Measurements from ENCODE around the gene CCNG2. TPM values are rescaled to one million over a fixed set of nuclear protein-coding genes. Genes with fewer than 3 reads are reported as not detected.

Gene CCNG2
- total and polyA plus RNA-seq, 10 of the 15 experiments (the other 5 are each of a cell fraction or from before 2014, with no cell fraction given): 1.9 to 70.6 (median 5.9) TPM

DNA sequence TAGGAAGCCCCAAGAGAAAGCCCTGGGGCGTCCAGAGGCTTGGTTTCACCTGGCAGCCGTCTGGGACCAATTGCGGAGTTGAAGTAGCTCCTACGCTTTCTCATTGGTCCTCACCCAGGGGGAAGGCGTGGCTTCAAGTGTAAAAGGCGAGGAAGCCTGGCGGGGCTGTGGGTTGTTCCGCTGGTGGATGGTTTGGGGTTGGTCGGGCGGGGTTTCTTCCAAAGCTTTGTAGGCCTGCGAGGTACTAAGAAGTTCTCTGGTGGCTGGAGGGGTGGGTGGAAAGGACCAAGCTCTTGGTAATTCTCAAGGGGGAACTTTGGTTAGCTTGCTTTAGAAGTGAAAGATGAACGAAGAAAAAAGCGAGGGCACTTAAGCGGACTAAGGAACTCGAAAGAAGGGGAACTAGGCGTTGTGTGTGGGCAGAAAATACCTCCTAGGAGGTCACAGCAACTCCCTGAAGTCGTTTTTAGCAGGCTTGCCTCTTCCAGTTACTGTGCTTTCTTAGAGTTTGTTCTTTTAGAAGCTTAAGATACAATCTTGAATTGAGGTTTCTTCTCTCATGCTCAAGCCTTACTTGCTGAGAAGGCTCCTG is 36.6 kb downstream of the CCNG2 start:
- in situ Hi-C loops (cut with MboI): no loop called here
- intact Hi-C loops (cut with micrococcal nuclease; ENCODE audit: unreplicated experiment): loop anchor here (2.0 kb wide), 1 partner anchor 37 kb away; the partner anchor contains the start of gene CCNG2
- Histone ChIP-seq H4K20me1 (ENCODE audit: control insufficient read depth, insufficient read depth) (no peaks in the 10 kb centered on the region), H2AFZ (ENCODE audit: control insufficient read depth, low read depth, low read length) (peak overlapping the region; percentile 83), H3K4me1 (ENCODE audit: control insufficient read depth, insufficient read depth, low read length) (peaks cover 37% of the 10 kb centered on the region), H3K9me3 (replicated peaks; ENCODE audit: control insufficient read depth, insufficient read depth, low read length) (no peaks in the 10 kb centered on the region), H3K36me3 (ENCODE audit: control insufficient read depth in 2 of 2, insufficient read depth in 2 of 2, low read length in 1 of 2) (no peaks in the 10 kb centered on the region), H3K9ac (ENCODE audit: control insufficient read depth, insufficient read depth, low read length) (peak overlapping the region; percentile 69), H3K27me3 (replicated peaks in 1 of 2; ENCODE audit: control insufficient read depth in 2 of 2, insufficient read depth in 2 of 2, low read length in 1 of 2) (no peaks in the 10 kb centered on the region), H3K79me2 (ENCODE audit: control insufficient read depth, insufficient read depth, low read length) (no peaks in the 10 kb centered on the region), H3K4me2 (ENCODE audit: control insufficient read depth, insufficient read depth) (peak overlapping the region; percentile 87), H3K27ac (ENCODE audit: control insufficient read depth, insufficient read depth) (peak overlapping the region; percentile 90), H3K4me3 (peak overlapping the region; percentile 32; the same call in 1 of the 2 replicates)
- FAIRE-seq: peak; percentile 78
- SMC1A ChIA-PET (ENCODE audit: uncharacterized antibody, unreplicated experiment): interaction anchor here (0.6 to 12.8 kb wide), 24 partner anchors 10 to 415 kb away, joined by 3 to 177 read pairs (median 6); partner anchors contain the start of genes CCNG2 and CCNI
- POLR2A ChIA-PET: interaction anchor here (0.6 to 2.1 kb wide), 21 partner anchors 9 to 253 kb away, joined by 3 to 47 read pairs (median 4); partner anchors contain the start of genes CCNG2 and CCNI
- RAD21 ChIA-PET (ENCODE audit: unreplicated experiment): interaction anchor here (0.6 to 4.2 kb wide), 24 partner anchors 10 to 245 kb away, joined by 3 to 54 read pairs (median 5); partner anchors contain the start of gene CCNG2
- WGBS (ENCODE audit: insufficient coverage, insufficient replicate concordance, low lambda C conversion rate, missing lambda C conversion rate): 0% methylated on average over 17 of the region's 17 CpGs
- peak; percentile 96 for ATAC-seq
- CTCF ChIA-PET: interaction anchor here (0.6 to 16.8 kb wide), 18 partner anchors 10 to 231 kb away, joined by 3 to 535 read pairs (median 4); no protein-coding TSS in a partner anchor
- peak; percentile 69 for DNase-seq (ENCODE audit: low read depth, low spot score)
- TSS peak; percentile 66 for BruUV-seq (replicated peaks)
- peak; percentile 52; the same call in 1 of the 2 replicates for TF ChIP-seq POLR2AphosphoS2 (IDR thresholded peaks at IDR 0.05; ENCODE audit: low read depth, low read length)
- TF ChIP-seq RELA (IDR thresholded peaks at IDR 0.05; ENCODE audit: borderline replicate concordance, partially characterized antibody): no peak
- TF ChIP-seq RAD51 (IDR thresholded peaks at IDR 0.05): no peak
- TF ChIP-seq CHD4 (IDR thresholded peaks at IDR 0.05): no peak
- peak; percentile 37 for TF ChIP-seq NR2F1 (conservative IDR thresholded peaks at IDR 0.05)
- no peak for TF ChIP-seq NR2C2 (IDR thresholded peaks at IDR 0.05; ENCODE audit: borderline replicate concordance, control insufficient read depth, insufficient read length, low read depth)
- TF ChIP-seq, protein P1, sequence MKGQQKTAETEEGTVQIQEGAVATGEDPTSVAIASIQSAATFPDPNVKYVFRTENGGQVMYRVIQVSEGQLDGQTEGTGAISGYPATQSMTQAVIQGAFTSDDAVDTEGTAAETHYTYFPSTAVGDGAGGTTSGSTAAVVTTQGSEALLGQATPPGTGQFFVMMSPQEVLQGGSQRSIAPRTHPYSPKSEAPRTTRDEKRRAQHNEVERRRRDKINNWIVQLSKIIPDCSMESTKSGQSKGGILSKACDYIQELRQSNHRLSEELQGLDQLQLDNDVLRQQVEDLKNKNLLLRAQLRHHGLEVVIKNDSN (IDR thresholded peaks at IDR 0.05; ENCODE audit: borderline replicate concordance, extremely low read length, insufficient read depth, low read depth, low read length): no peak
- no peak for TF ChIP-seq SMAD1 (IDR thresholded peaks at IDR 0.05; ENCODE audit: low read depth, partially characterized antibody)
- TF ChIP-seq RAD21 (IDR thresholded peaks at IDR 0.05; ENCODE audit: insufficient read depth, low read depth, low read length): no peak
- TF ChIP-seq POLR2AphosphoS5 (IDR thresholded peaks at IDR 0.05; ENCODE audit: low read length): peak; percentile 72
- TF ChIP-seq ZNF622 (IDR thresholded peaks at IDR 0.05): no peak
- peak; percentile 46 for TF ChIP-seq PBX3 (IDR thresholded peaks at IDR 0.05; ENCODE audit: insufficient replicate concordance, low read depth, low read length)
- TF ChIP-seq, protein P2, sequence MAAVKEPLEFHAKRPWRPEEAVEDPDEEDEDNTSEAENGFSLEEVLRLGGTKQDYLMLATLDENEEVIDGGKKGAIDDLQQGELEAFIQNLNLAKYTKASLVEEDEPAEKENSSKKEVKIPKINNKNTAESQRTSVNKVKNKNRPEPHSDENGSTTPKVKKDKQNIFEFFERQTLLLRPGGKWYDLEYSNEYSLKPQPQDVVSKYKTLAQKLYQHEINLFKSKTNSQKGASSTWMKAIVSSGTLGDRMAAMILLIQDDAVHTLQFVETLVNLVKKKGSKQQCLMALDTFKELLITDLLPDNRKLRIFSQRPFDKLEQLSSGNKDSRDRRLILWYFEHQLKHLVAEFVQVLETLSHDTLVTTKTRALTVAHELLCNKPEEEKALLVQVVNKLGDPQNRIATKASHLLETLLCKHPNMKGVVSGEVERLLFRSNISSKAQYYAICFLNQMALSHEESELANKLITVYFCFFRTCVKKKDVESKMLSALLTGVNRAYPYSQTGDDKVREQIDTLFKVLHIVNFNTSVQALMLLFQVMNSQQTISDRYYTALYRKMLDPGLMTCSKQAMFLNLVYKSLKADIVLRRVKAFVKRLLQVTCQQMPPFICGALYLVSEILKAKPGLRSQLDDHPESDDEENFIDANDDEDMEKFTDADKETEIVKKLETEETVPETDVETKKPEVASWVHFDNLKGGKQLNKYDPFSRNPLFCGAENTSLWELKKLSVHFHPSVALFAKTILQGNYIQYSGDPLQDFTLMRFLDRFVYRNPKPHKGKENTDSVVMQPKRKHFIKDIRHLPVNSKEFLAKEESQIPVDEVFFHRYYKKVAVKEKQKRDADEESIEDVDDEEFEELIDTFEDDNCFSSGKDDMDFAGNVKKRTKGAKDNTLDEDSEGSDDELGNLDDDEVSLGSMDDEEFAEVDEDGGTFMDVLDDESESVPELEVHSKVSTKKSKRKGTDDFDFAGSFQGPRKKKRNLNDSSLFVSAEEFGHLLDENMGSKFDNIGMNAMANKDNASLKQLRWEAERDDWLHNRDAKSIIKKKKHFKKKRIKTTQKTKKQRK (IDR thresholded peaks at IDR 0.05; ENCODE audit: low read depth, low read length): no peak
- peak; percentile 34; the same call in 1 of the 2 replicates for TF ChIP-seq IRF4 (IDR thresholded peaks at IDR 0.05; ENCODE audit: low read depth, low read length)
- 0 out of 2 replicates have a peak, but pooled peaks have one; percentile 44 for TF ChIP-seq WRNIP1 (IDR thresholded peaks at IDR 0.05; ENCODE audit: borderline replicate concordance, low read depth, low read length)
- peak in 1 of 2 experiments; percentile 25; a peak in 1 of 4 replicates for TF ChIP-seq BHLHE40 (IDR thresholded peaks at IDR 0.05; ENCODE audit: borderline replicate concordance in 1 of 2, low read depth in 2 of 2, low read length in 1 of 2)
- no peak; the same call in 1 of the 2 replicates for TF ChIP-seq MTA3 (IDR thresholded peaks at IDR 0.05; ENCODE audit: borderline replicate concordance, low read length)
- no peak for TF ChIP-seq GABPA (IDR thresholded peaks at IDR 0.05; ENCODE audit: low read depth)
- TF ChIP-seq SP1 (IDR thresholded peaks at IDR 0.05; ENCODE audit: low read depth, low read length): peak; percentile 61

Measured in GM12878 (cell line).